Fibroblast of skin of abdomen (primary cell): ENCODE results near the gene CEP170B. TPM values are rescaled to one million over a fixed set of nuclear protein-coding genes. Genes with fewer than 3 reads are reported as not detected.
"Not testable (repeated sequence)": the region's sequence is repeated elsewhere in the genome, so short reads cannot be mapped to it uniquely, and the experiment has no call there.

Source experiments
- DNase-seq: peaks from one replicate; pipeline ENCODE4 v3.0.0-alpha.2; 2013
- polyA plus RNA-seq, 2 experiments: library from polyadenylated mRNA; unstranded; fragments of 120-200 nt; gene quantifications; one replicate each; pipeline ENCODE4 v1.2.1, GENCODE V29; 2013; ENCODE audit not compliant: insufficient read length in 2 of 2

The CEP170B gene
- polyA plus RNA-seq (2013, experiment 1 of 2; ENCODE audit: insufficient read length) = 17.7 TPM
- polyA plus RNA-seq (2013, experiment 2 of 2; ENCODE audit: insufficient read length) = 19.5 TPM

- DNase-seq = peak; percentile 37
These were observed at the start of gene CEP170B for GRCh38 chr14:104865081-104865630. Gene CEP170B, plus strand, starts transcription at chr14:104865268. Its CDS starts 3,183 bp downstream, at chr14:104868451.

DNA sequence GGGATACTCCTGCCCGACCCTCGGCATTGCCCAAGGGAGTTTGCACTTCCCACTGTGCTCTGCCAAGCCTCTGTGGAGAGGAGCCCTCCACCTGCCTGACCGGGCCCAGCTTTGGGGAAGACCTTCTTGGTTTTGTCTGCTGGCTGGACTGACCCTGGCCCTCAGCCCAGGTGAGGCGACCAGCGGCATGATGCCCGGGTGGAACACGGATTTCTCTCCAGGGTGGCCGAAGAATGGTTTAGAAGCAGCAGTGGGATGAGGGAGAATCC is 48.5 kb upstream of the CEP170B start:
- DNase-seq = no peak

DNA sequence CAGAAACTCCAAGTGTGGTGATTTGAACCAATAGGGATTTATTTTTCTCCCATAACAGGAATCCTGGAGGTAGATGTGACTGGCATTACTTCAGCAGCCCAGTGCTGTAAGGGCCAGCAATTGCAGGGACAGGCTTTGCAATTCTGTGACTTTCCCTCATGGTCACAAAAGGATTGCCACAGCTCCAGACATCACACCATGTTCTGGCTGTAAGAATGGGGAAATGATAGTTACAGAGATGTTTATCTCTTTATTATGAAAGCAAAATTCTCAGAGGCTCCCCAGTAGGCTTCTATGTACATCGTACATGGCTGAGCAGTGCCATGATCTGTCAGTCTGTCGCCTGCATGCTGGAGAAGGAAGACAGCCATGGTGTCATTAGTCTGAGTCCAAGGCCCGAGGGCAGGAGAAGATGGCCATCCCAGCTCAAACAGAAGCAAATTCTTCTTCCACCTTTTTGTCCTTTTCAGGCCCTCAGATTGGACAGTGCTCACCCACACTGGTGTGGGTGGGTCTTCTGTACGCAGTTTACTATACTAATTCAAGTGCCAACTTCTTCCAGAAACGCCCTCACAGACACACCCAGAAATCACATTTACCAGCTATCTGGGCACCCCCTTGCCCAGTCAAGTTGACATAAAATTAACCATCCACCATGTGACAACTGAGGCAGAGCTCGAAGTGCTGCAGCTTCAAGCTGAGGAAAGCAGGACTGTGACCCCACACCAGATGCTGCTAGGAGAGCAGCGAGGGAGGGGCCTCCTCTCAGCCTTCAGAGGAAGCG is 46.9 kb upstream of the CEP170B start:
- no peak for DNase-seq

GRCh38 chr14:104818714-104819161 is 46.3 kb upstream of the CEP170B start:
- DNase-seq = no peak

DNA sequence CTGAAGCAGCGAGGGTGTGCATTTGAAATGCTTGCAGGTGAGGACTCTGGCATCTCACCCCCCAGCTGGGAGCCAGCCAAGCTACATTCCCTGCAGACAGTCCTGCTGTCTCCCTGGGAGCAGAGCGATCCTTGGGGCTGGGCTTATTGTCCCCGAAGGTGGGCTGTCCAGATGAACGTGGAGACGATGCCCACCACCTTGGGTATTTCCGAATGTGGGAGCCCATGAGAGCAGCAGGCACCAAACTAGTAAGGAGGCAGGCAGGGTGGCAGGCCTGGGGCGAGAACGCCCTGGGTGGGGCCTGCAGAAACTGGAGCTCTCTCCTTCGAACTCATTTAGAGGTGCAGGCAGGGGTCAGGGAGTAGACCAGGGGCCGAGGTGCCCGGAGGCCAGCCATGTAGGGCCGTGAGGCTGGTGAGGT is 45.7 kb upstream of the CEP170B start:
- DNase-seq = no peak

GRCh38 chr14:104820669-104821228 is 44.3 kb upstream of the CEP170B start:
- peak; percentile 71 for DNase-seq

DNA sequence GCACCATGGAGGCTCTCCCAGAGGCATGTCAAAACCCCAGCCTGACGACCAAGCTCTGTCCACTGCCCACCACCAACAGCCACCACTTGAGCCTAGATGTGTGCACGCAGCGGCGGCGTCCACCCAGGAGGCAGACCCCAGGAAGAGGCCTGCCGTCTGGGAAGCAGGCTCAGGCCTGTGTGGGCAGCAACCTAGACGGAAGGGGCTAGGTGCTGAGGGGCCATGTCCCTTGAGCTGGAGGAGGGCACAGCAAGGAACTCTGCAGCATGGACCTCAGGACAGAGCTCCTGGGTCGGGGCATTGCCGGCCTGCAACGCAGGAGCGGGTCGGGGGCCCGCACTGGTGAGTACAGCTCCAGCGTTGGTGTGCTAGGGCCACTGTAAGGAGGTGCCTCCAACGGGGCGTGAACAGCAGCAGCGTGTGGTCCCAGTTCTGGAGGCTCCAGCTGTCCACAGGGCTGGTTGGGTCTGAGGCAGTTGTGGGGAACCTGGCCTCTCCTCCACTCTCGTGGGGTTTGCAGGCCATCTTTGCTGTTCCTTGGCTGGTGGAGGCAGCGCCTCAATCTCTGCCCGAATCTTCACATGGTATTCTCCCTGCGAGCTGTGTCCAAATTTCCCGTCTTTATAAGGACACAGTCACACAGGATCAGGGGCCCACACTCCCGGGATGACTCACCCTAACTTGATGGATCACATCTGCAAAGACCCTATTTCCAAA is 43.7 kb upstream of the CEP170B start:
- DNase-seq = no peak

- DNase-seq = no peak
These were observed 43.0 kb upstream of the CEP170B start for GRCh38 chr14:104821971-104822608.

- no peak for DNase-seq
These were observed 42.0 kb upstream of the CEP170B start for GRCh38 chr14:104822821-104823615.

DNA sequence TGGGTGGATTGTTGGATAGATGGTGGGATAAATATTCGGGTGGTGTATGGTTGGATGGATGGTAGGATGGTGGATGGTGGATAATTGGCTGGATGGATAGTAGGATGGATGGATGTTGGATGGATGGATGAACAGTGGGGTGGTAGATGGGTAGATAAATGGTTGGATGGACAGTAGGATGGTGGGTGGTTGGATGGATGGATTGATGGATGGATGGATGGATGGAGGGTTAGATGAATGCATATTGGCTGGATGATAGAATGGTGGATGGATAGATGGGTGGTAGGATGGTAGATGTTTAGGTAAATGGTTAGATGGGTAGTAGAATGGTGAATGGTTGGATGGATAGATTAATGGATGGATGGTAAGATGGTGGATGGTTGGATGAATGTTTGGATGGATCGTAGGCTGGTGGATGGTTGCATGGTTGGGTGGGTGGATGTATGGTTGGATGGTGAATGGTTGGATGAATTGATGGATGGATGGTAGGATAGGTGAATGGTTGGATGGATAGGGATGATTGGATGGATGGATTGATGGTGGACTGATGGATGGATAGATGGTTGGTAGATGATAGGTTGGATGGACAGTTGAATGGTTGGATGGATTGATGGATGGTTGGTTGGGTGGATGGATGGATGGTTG is 40.6 kb upstream of the CEP170B start:
- DNase-seq = no peak

DNA sequence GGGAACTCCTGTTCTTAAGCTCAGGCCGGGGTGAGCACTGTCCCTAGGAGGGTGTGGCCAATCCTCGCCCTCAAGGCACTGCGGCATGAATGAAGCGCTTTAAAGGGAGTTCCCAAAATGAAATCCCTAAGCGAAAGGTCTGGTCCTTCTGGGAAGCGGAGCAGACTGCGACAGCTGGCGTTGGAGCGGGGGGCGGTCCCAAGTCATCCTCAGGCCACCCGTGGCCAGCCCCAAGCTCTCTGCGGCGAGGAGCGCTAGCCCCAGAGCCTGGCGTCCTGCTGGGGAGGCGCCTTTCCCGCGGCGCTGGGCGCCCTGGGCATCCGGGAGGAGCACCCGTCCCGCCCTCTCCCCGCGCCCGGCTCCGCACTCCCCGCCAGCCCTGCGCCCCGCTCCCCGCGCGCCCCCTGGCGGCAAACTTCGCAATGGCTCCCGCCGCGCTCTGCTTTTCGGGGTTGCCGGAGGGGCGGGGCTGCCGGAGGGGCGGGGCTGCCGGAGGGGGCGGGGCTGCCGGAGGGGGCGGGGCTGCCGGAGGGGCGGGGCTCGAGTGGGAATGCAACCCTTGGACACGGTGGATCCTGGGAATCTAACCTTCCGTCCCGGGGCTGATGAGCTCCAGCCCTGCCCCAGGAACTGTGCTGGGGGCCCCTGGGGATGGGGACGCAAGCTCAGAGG is 38.7 kb upstream of the CEP170B start:
- DNase-seq = peak; percentile 78

DNA sequence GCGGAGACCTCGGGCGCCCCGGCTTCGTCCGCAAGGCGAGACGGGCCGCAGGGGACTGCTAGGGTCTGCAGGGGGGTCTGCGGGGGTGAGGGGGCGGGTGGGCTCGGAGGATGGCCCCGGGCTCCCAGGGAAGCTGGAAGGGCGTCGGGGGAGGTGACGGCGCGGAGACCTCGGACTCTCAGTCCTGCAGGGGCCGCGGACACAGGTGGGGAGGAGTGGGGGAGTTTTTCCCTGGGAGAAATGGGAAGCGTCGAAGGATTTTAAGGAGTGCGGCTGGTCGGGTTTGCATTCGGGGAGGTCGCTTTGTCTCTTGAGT is 38.2 kb upstream of the CEP170B start:
- DNase-seq = no peak

- DNase-seq = peak; percentile 37
These were observed 37.7 kb upstream of the CEP170B start for GRCh38 chr14:104827177-104828055.

DNA sequence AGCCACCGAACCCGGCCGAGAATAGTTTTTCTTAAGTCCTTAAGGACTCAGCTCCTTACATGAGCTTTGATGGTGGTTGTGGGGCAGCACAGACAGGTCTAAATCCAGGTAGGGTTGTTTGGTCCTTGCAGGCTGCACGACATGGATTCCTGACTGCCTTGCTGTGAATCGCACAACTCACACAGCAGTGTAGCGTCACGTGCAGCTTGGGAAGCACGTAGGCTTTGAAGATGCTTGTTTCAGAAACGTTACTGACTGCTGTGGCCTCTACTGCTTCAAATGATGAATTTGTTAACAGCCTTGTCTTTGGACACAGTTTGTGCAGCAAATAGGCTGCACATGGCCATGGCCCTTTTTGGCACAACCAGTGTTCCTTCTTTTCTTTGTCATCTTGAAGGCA is 34.3 kb upstream of the CEP170B start:
- DNase-seq = no peak

- not testable (repeated sequence) for DNase-seq
These were observed 28.7 kb upstream of the CEP170B start for GRCh38 chr14:104836171-104836935.

DNA sequence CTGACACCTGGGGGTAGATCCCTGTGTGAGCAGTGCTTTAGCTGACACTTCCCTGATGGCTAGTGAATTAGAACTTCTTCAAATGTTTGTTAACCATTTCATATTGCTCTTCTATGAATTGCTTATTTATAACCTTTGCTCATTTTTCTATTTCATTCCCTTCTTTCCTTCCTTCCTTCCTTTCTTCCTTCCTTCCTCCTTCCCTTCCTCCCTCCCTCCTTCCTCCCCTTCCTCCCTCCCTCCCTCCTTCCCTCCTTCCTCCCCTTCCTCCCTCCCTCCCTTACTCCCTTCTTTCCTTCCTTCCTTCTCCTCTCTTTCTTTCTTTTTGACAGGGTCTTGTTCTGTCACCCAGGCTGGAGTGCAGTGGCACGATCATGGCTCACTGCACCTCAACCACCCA is 23.3 kb upstream of the CEP170B start:
- DNase-seq = no peak

GRCh38 chr14:104843006-104843405 is 22.1 kb upstream of the CEP170B start:
- no peak for DNase-seq

GRCh38 chr14:104843442-104844305 is 21.4 kb upstream of the CEP170B start:
- DNase-seq = no peak
